Measurements from ENCODE around the gene GRK3. TPM values are rescaled to one million over a fixed set of nuclear protein-coding genes. Genes with fewer than 3 reads are reported as not detected.

Gene GRK3
- total RNA-seq, 4 donors from 2014 or later: 0.49 to 1.1 (median 0.81) TPM

DNA sequence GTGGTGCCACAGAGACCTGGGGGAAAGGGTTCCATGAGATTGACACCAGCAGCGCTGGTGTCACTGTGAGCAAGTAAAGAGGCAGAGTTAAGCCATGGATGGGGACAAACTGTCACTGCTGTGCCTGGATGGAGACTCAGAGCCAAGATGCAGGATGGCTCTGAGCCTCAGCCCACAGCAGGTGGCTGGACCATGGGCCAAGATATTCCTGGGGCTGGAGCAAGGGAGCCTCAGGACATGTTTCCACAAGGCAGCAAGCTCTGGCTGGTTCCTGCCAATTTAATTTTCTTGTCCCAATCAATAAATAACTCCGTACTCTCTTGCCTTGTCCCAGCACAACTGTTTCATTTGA, 200.5 kb downstream of the GRK3 start:
- peak overlapping the region; percentile 94 to 98 (median 98) for H3K27ac ChIP-seq
- intact Hi-C loops (cut with DNase I; ENCODE audit: low total_unique reads): no loop called here
- peaks cover 0 to 81% of the 10 kb centered on the region in 2 donors for H3K36me3 ChIP-seq
- ATAC-seq (peak; percentile 80 to 90), DNase-seq (peak; percentile 64 to 86)
- TF ChIP-seq CTCF (IDR thresholded peaks at IDR 0.05 in 4 of 5, conservative IDR thresholded peaks at IDR 0.05 in 1 of 5) (no peak), POLR2A (IDR thresholded peaks at IDR 0.05) (no peak)
- no peaks in the 10 kb centered on the region for H3K9me3 ChIP-seq
- no peaks in the 10 kb centered on the region for H3K27me3 ChIP-seq
- H3K4me3 ChIP-seq: no peak overlapping the region
- in situ Hi-C loops (cut with MboI; ENCODE audit: low sequenced_read_pairs in 4 of 4): no loop called here
- H3K4me1 ChIP-seq: peaks cover 20 to 26% of the 10 kb centered on the region in 2 donors

DNA sequence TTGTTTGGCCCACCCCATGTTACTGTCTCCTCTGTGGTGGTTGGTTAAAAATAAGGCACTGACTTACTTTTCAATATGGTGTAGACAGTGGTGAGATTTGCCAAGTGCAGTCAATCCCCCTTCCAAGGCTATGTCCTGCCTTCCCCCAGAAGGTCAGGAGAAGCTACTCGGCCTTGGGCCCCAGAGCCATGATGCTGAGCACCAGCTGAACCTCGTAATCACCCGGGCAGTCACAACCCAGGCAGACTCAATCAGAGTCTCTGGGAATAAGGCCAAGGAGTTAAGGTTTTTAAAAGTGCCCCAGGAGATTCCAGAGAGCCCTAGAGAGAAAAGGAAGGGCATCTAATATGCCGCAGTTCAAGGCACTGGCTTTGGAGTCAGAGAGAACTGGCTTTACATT, 201.3 kb downstream of the GRK3 start:
- ATAC-seq: no peak
- H3K9me3 ChIP-seq: no peaks in the 10 kb centered on the region
- peaks cover 0 to 90% of the 10 kb centered on the region in 2 donors for H3K36me3 ChIP-seq
- in situ Hi-C loops (cut with MboI; ENCODE audit: low sequenced_read_pairs in 4 of 4) (no loop called here), intact Hi-C loops (cut with DNase I; ENCODE audit: low total_unique reads) (no loop called here)
- no peak overlapping the region for H3K4me3 ChIP-seq
- DNase-seq: no peak
- no peak for TF ChIP-seq CTCF (IDR thresholded peaks at IDR 0.05 in 4 of 5, conservative IDR thresholded peaks at IDR 0.05 in 1 of 5)
- TF ChIP-seq POLR2A (IDR thresholded peaks at IDR 0.05): no peak
- peaks cover 13 to 18% of the 10 kb centered on the region in 2 donors for H3K4me1 ChIP-seq
- peak overlapping the region; percentile 94 to 98 (median 98) for H3K27ac ChIP-seq
- no peaks in the 10 kb centered on the region for H3K27me3 ChIP-seq

DNA sequence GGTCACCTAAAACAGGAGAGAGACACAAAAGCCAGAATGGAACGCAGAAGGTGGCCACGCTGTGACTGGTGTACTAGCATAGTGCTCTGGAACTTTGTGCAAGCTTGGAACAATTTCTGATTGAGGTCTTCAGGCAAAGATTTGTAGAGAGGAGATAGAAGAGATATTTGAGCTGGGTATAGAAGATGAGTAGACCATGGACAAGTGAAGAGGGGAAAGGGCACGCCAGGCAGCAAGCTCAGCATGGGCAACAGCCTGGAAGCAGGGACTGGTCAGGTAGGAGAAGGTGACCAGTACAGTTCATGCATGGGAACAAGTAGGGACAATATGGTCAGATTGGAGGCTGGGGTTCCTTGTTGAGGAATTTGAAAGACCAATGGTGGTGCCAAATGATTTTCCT, 201.9 kb downstream of the GRK3 start:
- H3K36me3 ChIP-seq: peaks cover 0 to 90% of the 10 kb centered on the region in 2 donors

GRCh38 chr22:25770333-25770732, 205.9 kb downstream of the GRK3 start:
- Histone ChIP-seq H3K27me3 (no peaks in the 10 kb centered on the region), H3K9me3 (no peaks in the 10 kb centered on the region), H3K4me3 (no peak overlapping the region), H3K4me1 (peaks cover 4 to 7% of the 10 kb centered on the region in 2 donors), H3K27ac (peak overlapping the region in 1 of 4 donors; percentile 41), H3K36me3 (peaks cover 0 to 92% of the 10 kb centered on the region in 2 donors)
- DNase-seq (no peak), ATAC-seq (no peak)
- intact Hi-C loops (cut with DNase I; ENCODE audit: low total_unique reads): loop anchor here (5.0 kb wide), 1 partner anchor 68 kb away; no protein-coding TSS in a partner anchor
- in situ Hi-C loops (cut with MboI; ENCODE audit: low sequenced_read_pairs in 4 of 4): loop anchor here in 3 of 4 donors (5.0 to 10.0 kb wide), 2 partner anchors 306 to 308 kb away; no protein-coding TSS in a partner anchor
- no peak for TF ChIP-seq CTCF (IDR thresholded peaks at IDR 0.05 in 4 of 5, conservative IDR thresholded peaks at IDR 0.05 in 1 of 5)
- TF ChIP-seq POLR2A (IDR thresholded peaks at IDR 0.05): no peak

More for the DNA sequence above, 201.9 kb downstream of the GRK3 start:
- intact Hi-C loops (cut with DNase I; ENCODE audit: low total_unique reads): no loop called here
- ATAC-seq (no peak), DNase-seq (no peak)
- Histone ChIP-seq H3K9me3 (no peaks in the 10 kb centered on the region), H3K27me3 (no peaks in the 10 kb centered on the region), H3K27ac (peak overlapping the region; percentile 94 to 98 (median 98)), H3K4me1 (peaks cover 10 to 14% of the 10 kb centered on the region in 2 donors), H3K4me3 (no peak overlapping the region)
- no peak for TF ChIP-seq POLR2A (IDR thresholded peaks at IDR 0.05)
- no peak for TF ChIP-seq CTCF (IDR thresholded peaks at IDR 0.05 in 4 of 5, conservative IDR thresholded peaks at IDR 0.05 in 1 of 5)
- in situ Hi-C loops (cut with MboI; ENCODE audit: low sequenced_read_pairs in 4 of 4): no loop called here

DNA sequence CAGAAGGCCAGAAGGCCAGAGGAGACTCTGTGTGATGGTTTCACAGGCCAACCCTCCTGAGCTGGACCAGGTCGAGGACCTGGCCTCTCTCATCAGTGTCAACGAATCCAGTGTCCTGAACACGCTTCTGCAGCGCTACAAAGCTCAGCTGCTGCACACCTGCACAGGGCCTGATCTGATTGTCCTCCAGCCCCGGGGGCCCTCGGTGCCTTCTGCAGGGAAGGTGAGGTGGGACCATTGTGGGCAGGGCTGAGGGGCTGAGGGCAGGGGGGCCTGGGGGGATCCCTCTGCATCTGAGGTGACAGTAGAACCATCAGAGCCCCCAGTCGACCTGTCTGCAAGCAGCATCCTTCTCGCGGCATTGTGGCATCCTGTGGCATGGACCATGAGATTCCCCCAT, 207.8 kb downstream of the GRK3 start:
- no peak for ATAC-seq
- no peak for DNase-seq
- no peaks in the 10 kb centered on the region for H3K9me3 ChIP-seq
- H3K36me3 ChIP-seq: peaks cover 0 to 88% of the 10 kb centered on the region in 2 donors
- intact Hi-C loops (cut with DNase I; ENCODE audit: low total_unique reads) (loop anchor here (5.0 kb wide), 1 partner anchor 70 kb away; no protein-coding TSS in a partner anchor), in situ Hi-C loops (cut with MboI; ENCODE audit: low sequenced_read_pairs in 4 of 4) (loop anchor here in 3 of 4 donors (5.0 to 10.0 kb wide), 2 partner anchors 307 to 310 kb away; no protein-coding TSS in a partner anchor)
- H3K27me3 ChIP-seq: no peaks in the 10 kb centered on the region
- peak overlapping the region in 2 of 4 donors; percentile 24 to 53 for H3K27ac ChIP-seq
- no peak for TF ChIP-seq POLR2A (IDR thresholded peaks at IDR 0.05)
- TF ChIP-seq CTCF (IDR thresholded peaks at IDR 0.05 in 4 of 5, conservative IDR thresholded peaks at IDR 0.05 in 1 of 5): no peak
- H3K4me1 ChIP-seq: no peaks in the 10 kb centered on the region
- no peak overlapping the region for H3K4me3 ChIP-seq

Measured in gastrocnemius medialis (tissue), 4 donors.